Heart right ventricle (tissue), 16 donors: ENCODE data around the gene SPIRE2. TPM values are rescaled to one million over a fixed set of nuclear protein-coding genes. Genes with fewer than 3 reads are reported as not detected.
"Not testable (repeated sequence)": the region's sequence is repeated elsewhere in the genome, so short reads cannot be mapped to it uniquely, and the experiment has no call there.

ENCODE experiments used
- ATAC-seq, 8 donors: fragments of 200-7000 bp; cut with Tn5 transposase; one replicate each; pipeline ENCODE4 v1.9.1; 2020; ENCODE audit warnings: mild to moderate bottlenecking in 8 of 8, moderate library complexity in 8 of 8, moderate number of reproducible peaks in 1 of 8
- DNase-seq, 2 donors: peaks; one replicate each; pipeline ENCODE4 v3.0.0-alpha.2; 2020
- H3K27ac ChIP-seq, 10 donors: fragments of 200-600 bp; sonication (generic) in 2 of 10; one replicate each; pipeline versions ENCODE4 v1.5.0 to v1.8.0; 2020 to 2022; ENCODE audit warnings: mild to moderate bottlenecking in 3 of 10
- H3K27me3 ChIP-seq, 7 donors: fragments of 200-600 bp; one replicate each; pipeline ENCODE4 v1.8.0; 2021 to 2022; ENCODE audit warnings: mild to moderate bottlenecking in 2 of 7
- H3K36me3 ChIP-seq, 9 donors: fragments of 200-600 bp; sonication (generic) in 1 of 9; one replicate each; pipeline versions ENCODE4 v1.5.0 to v1.8.0; 2020 to 2022; ENCODE audit warnings: mild to moderate bottlenecking in 2 of 9
- H3K4me1 ChIP-seq, 9 donors: fragments of 200-600 bp; sonication (generic) in 1 of 9; one replicate each; pipeline versions ENCODE4 v1.5.0 to v1.8.0; 2020 to 2022; ENCODE audit warnings: mild to moderate bottlenecking in 4 of 9
- H3K4me3 ChIP-seq, 10 donors: fragments of 200-600 bp; sonication (generic) in 2 of 10; one replicate each; pipeline versions ENCODE4 v1.5.0 to v1.8.0; 2020 to 2022; ENCODE audit warnings: mild to moderate bottlenecking in 7 of 10, moderate library complexity in 2 of 10
- H3K9me3 ChIP-seq, 11 donors: fragments of 200-600 bp in 10 of 11; sonication (generic) in 2 of 11; one replicate each; pipeline versions ENCODE4 v1.5.0 to v1.8.0; 2013 to 2022; ENCODE audit warnings: mild to moderate bottlenecking in 2 of 11, control low read depth in 1 of 11, moderate library complexity in 1 of 11
- CTCF ChIP-seq, 9 donors: fragments of 200-600 bp; sonication (generic) in 2 of 9; IDR thresholded peaks; one replicate each; pipeline versions ENCODE4 v1.5.0 to v1.8.0; 2021 to 2022; ENCODE audit warnings: antibody characterized with exemption in 9 of 9, mild to moderate bottlenecking in 5 of 9, moderate library complexity in 1 of 9
- WGBS, 2 donors: extraction: QIAGEN DNeasy Blood & Tissue Kit; methylation state at CpG; one replicate each; pipeline ENCODE4 v1.1.7; 2013; ENCODE audit warnings: inconsistent platforms in 1 of 2; 5-methylcytosine and 5-hydroxymethylcytosine counted together
- intact Hi-C, 10 donors: fragments of 100-400 bp; cut with DNase I; formaldehyde crosslinking; loops; one replicate each; pipeline versions ENCODE4 v1.11.1 to v1.14.2; 2022
- polyA plus RNA-seq, 2 donors: library from polyadenylated mRNA; stranded (reverse); fragments of 200-250 nt; gene quantifications; one replicate each; pipeline ENCODE4 v1.2.3, GENCODE V29; 2013
- total RNA-seq, 10 donors: library from RNA; stranded (reverse); fragmentation: NEBNext Ultra II Directional in 3 of 10; extraction: Animal tissue kit (Norgen Biotek cat#: 25700) in 3 of 10; gene quantifications; one replicate each; pipeline versions ENCODE4 v1.2.1 to v1.2.4, GENCODE V29; 2021 to 2023
- donor health status: Arrhythmogenic right ventricular cardiomyopathy.
- donor health status: ischemic (EF 13 %, LVEDD 7.1; RV severe dilation, severe dysfunction).
- donor health status: healthy with polysubstance abuse.
- donor health status: DM: no; HTN: yes; CAD: no.
- donor health status: DM: no; HTN: no; CAD: no.
- donor health status: ischemic (EF 25% LVEDD 6.9; RV normal size, moderate dysfunction).
- donor health status: ischemic (EF 25% LVEDD 5.7; RV mildly dilated, moderate dysfunction).
- donor health status: healthy.
- donor health status: DM: yes; HTN: yes; CAD: no.
- donor health status: Ischemic cardiomyopathy.
- donor health status: ischemic (EF 35%, LVEDD 5.7; RV mildly dilated, moderate dysfunction).
- donor health status: nonischemic (EF 11% LVEDD 7.7; RV severe dilation, severe dysfunction).
- donor health status: DM: yes; HTN: yes; CAD: no.
- donor health status: PGD.
- donor health status: ischemic (EF 29% LVEDD 5.4; RV normal size, mild dysfunction).
- donor health status: nonischemic (EF 23%, LVEDD 6.1; RV moderate dilation, normal function).

Gene SPIRE2
- total and polyA plus RNA-seq, 12 donors, result 0.46 to 1.9 (median 1.2) TPM

- Histone ChIP-seq H3K4me3 (no peak overlapping the region), H3K36me3 (peaks cover 0 to 48% (median 20%) of the 10 kb centered on the region in 9 donors), H3K4me1 (peaks cover 13 to 31% (median 25%) of the 10 kb centered on the region in 9 donors), H3K27me3 (peaks cover 0 to 6% (median 0%) of the 10 kb centered on the region in 7 donors), H3K27ac (no peak overlapping the region), H3K9me3 (no peaks in the 10 kb centered on the region)
- intact Hi-C loops, result no loop called here
- DNase-seq (no peak), ATAC-seq (no peak)
- no peak for TF ChIP-seq CTCF (IDR thresholded peaks at IDR 0.05)
- 81 to 86% methylated on average over 30 of the region's 30 CpGs for WGBS, 2 donors
Observed at GRCh38 chr16:89913408-89914387, 85.4 kb downstream of the SPIRE2 start.

- H3K36me3 ChIP-seq, result peaks cover 0 to 39% (median 13%) of the 10 kb centered on the region in 9 donors
- H3K4me3 ChIP-seq, ATAC-seq, H3K27ac ChIP-seq, DNase-seq, intact Hi-C loops, H3K9me3 ChIP-seq: not testable (repeated sequence)
- H3K4me1 ChIP-seq, result peaks cover 13 to 34% (median 26%) of the 10 kb centered on the region in 9 donors
- WGBS, 2 donors, result 70 to 72% methylated on average over 11 of the region's 11 CpGs
- peaks cover 0 to 17% (median 0%) of the 10 kb centered on the region in 7 donors for H3K27me3 ChIP-seq
Observed at GRCh38 chr16:89914642-89915285, 86.5 kb downstream of the SPIRE2 start.

GRCh38 chr16:89915303-89916232, 87.3 kb downstream of the SPIRE2 start:
- ATAC-seq, result no peak
- no peak for TF ChIP-seq CTCF (IDR thresholded peaks at IDR 0.05)
- intact Hi-C loops, result no loop called here
- Histone ChIP-seq H3K27me3 (peaks cover 0 to 25% (median 0%) of the 10 kb centered on the region in 7 donors), H3K36me3 (peaks cover 0 to 32% (median 13%) of the 10 kb centered on the region in 9 donors), H3K27ac (no peak overlapping the region), H3K4me1 (peaks cover 6 to 32% (median 20%) of the 10 kb centered on the region in 9 donors), H3K4me3 (no peak overlapping the region), H3K9me3 (no peaks in the 10 kb centered on the region)
- no peak for DNase-seq
- 82 to 83% methylated on average over 40 of the region's 40 CpGs for WGBS, 2 donors

GRCh38 chr16:89917773-89918452, 89.6 kb downstream of the SPIRE2 start:
- Histone ChIP-seq H3K27ac (peak overlapping the region in 7 of 10 donors; percentile 19 to 77 (median 41)), H3K4me1 (peaks cover 9 to 55% (median 39%) of the 10 kb centered on the region in 9 donors), H3K9me3 (no peaks in the 10 kb centered on the region), H3K36me3 (peaks cover 0 to 9% (median 0%) of the 10 kb centered on the region in 9 donors), H3K27me3 (peaks cover 0 to 46% (median 0%) of the 10 kb centered on the region in 7 donors), H3K4me3 (peak overlapping the region in 9 of 10 donors; percentile 18 to 52 (median 47))
- DNase-seq, result peak; percentile 65 to 85
- TF ChIP-seq CTCF (IDR thresholded peaks at IDR 0.05), result no peak
- ATAC-seq, result peak; percentile 17 to 64 (median 42)
- intact Hi-C loops, result no loop called here
- 0 to 1% methylated on average over 39 of the region's 39 CpGs for WGBS, 2 donors
